Caco-2 (cell line): ENCODE results near the gene NPB. TPM values are rescaled to one million over a fixed set of nuclear protein-coding genes. Genes with fewer than 3 reads are reported as not detected.

Source experiments
- BruUV-seq: library from RNA; stranded (reverse); fragments of 400-500 nt; replicated peaks from 2 replicates; lab custom pipeline; 2021; lab: Mats Ljungman, UMichigan
- CTCF ChIA-PET: fragments of 300-600 bp; sonication (Branson Sonifier 250); formaldehyde crosslinking; loops from one replicate; lab custom pipeline; 2022; ENCODE audit warnings: antibody characterized with exemption; lab: Charles Lee
- POLR2A ChIA-PET: fragments of 300-600 bp; sonication (Branson Sonifier 250); formaldehyde crosslinking; loops from one replicate; lab custom pipeline; 2022; ENCODE audit warnings: antibody characterized with exemption; lab: Charles Lee
- DNase-seq, 2 experiments: peaks; one replicate each; pipeline versions ENCODE4 v3.0.0 to v3.0.0-alpha.2; 2020 to 2022
- H3K27me3 ChIP-seq: replicated peaks from 2 replicates; pipeline ENCODE4 v1.6.0; 2011; ENCODE audit warnings: low read length; ENCODE audit not compliant: control insufficient read depth, insufficient read depth
- H3K36me3 ChIP-seq: 2 replicates; pipeline ENCODE4 v1.5.1; 2011; ENCODE audit warnings: low read length; ENCODE audit not compliant: control insufficient read depth, insufficient read depth
- H3K4me1 ChIP-seq: fragments of 250-450 bp; sonication (Bioruptor Pico); 2 replicates; pipeline ENCODE4 v1.5.1; 2020; ENCODE audit warnings: mild to moderate bottlenecking
- H3K4me3 ChIP-seq: 2 replicates; pipeline ENCODE4 v1.5.1; 2011; ENCODE audit warnings: low read depth, mild to moderate bottlenecking, control low read depth, low read length
- H3K9me3 ChIP-seq: fragments of 250-450 bp; sonication (Bioruptor Pico); 2 replicates; pipeline ENCODE4 v1.5.1; 2020; ENCODE audit warnings: mild to moderate bottlenecking, moderate library complexity
- H3K27ac Mint-ChIP-seq: one replicate; pipeline ENCODE4 v1.8.0; 2022; ENCODE audit warnings: mixed read lengths; ENCODE audit not compliant: unreplicated experiment
- H3K27me3 Mint-ChIP-seq: one replicate; pipeline ENCODE4 v1.8.0; 2022; ENCODE audit warnings: mixed read lengths; ENCODE audit not compliant: insufficient read depth, unreplicated experiment
- H3K36me3 Mint-ChIP-seq: one replicate; pipeline ENCODE4 v1.8.0; 2022; ENCODE audit warnings: mild to moderate bottlenecking, mixed read lengths; ENCODE audit not compliant: insufficient read depth, unreplicated experiment
- H3K4me1 Mint-ChIP-seq: one replicate; pipeline ENCODE4 v1.8.0; 2022; ENCODE audit warnings: low read depth, mixed read lengths; ENCODE audit not compliant: unreplicated experiment
- H3K4me3 Mint-ChIP-seq: one replicate; pipeline ENCODE4 v1.8.0; 2022; ENCODE audit warnings: mild to moderate bottlenecking, moderate library complexity, mixed read lengths; ENCODE audit not compliant: unreplicated experiment
- H3K9me3 Mint-ChIP-seq: one replicate; pipeline ENCODE4 v1.8.0; 2022; ENCODE audit warnings: mixed read lengths; ENCODE audit not compliant: unreplicated experiment
- CTCF ChIP-seq, 2 experiments: fragments of 200-600 bp in 1 of 2; IDR thresholded peaks; 1 replicate in 1 of 2; 2 replicates in 1 of 2; pipeline versions ENCODE4 v1.5.1 to v1.8.0; 2011 to 2022; ENCODE audit warnings: antibody characterized with exemption in 1 of 2, control low read depth in 1 of 2, inconsistent platforms in 1 of 2, low read depth in 1 of 2, low read length in 1 of 2, mild to moderate bottlenecking in 1 of 2, moderate library complexity in 1 of 2; ENCODE audit not compliant: insufficient read depth in 1 of 2, severe bottlenecking in 1 of 2, unreplicated experiment in 1 of 2
- intact Hi-C: fragments of 100-400 bp; cut with micrococcal nuclease; formaldehyde crosslinking; loops from one replicate; pipeline ENCODE4 v1.10.0; 2022; ENCODE audit not compliant: unreplicated experiment
- total RNA-seq: library from RNA; stranded (reverse); gene quantifications from 2 replicates; pipeline ENCODE4 v1.2.3, GENCODE V29; 2022

Gene NPB
- total RNA-seq, 1 experiment from 2014 or later, result 0.68 TPM

GRCh38 chr17:81890447-81891302 is 11.4 kb upstream of the NPB start:
- Mint-ChIP-seq H3K4me1 (no peaks in the 10 kb centered on the region), H3K4me3 (peak overlapping the region; percentile 91), H3K9me3 (no peaks in the 10 kb centered on the region), H3K27me3 (no peaks in the 10 kb centered on the region), H3K27ac (peak overlapping the region; percentile 99), H3K36me3 (peaks cover 92% of the 10 kb centered on the region)
- CTCF ChIA-PET, result interaction anchor here (0.6 to 1.4 kb wide), 2 partner anchors 147 to 494 kb away, joined by 4 to 7 read pairs; partner anchors contain the start of gene DCXR
- BruUV-seq, result no TSS peak
- Histone ChIP-seq H3K4me1 (peaks cover 11% of the 10 kb centered on the region), H3K4me3 (peak overlapping the region; percentile 81), H3K36me3 (peaks cover 13% of the 10 kb centered on the region), H3K27me3 (no peaks in the 10 kb centered on the region), H3K9me3 (no peaks in the 10 kb centered on the region)
- DNase-seq, result no peak
- intact Hi-C loops, result loop anchor here (1.0 kb wide), 1 partner anchor 20 kb away; no protein-coding TSS in a partner anchor
- TF ChIP-seq CTCF (IDR thresholded peaks at IDR 0.05; ENCODE audit: insufficient read depth in 1 of 2, low read depth in 1 of 2, low read length in 1 of 2, severe bottlenecking in 1 of 2, unreplicated experiment in 1 of 2), result no peak
- POLR2A ChIA-PET, result interaction anchor here (0.9 to 1.1 kb wide), 2 partner anchors 13 to 30 kb away, joined by 3 to 4 read pairs; no protein-coding TSS in a partner anchor

- H3K4me3 Mint-ChIP-seq, result peak overlapping the region; percentile 91
- no peaks in the 10 kb centered on the region for H3K27me3 Mint-ChIP-seq
- peak overlapping the region; percentile 99 for H3K27ac Mint-ChIP-seq
- no peaks in the 10 kb centered on the region for H3K9me3 Mint-ChIP-seq
- Histone ChIP-seq H3K36me3 (peaks cover 13% of the 10 kb centered on the region), H3K4me1 (peaks cover 11% of the 10 kb centered on the region), H3K27me3 (no peaks in the 10 kb centered on the region), H3K9me3 (no peaks in the 10 kb centered on the region), H3K4me3 (peak overlapping the region; percentile 81)
- BruUV-seq, result no TSS peak
- CTCF ChIA-PET, result interaction anchor here (1.4 kb wide), 1 partner anchor 146 kb away, joined by 4 read pairs; the partner anchor contains the start of gene DCXR
- H3K36me3 Mint-ChIP-seq, result peaks cover 92% of the 10 kb centered on the region
- DNase-seq, result no peak
- H3K4me1 Mint-ChIP-seq, result no peaks in the 10 kb centered on the region
- POLR2A ChIA-PET, result interaction anchor here (0.5 to 1.1 kb wide), 3 partner anchors 9 to 30 kb away, joined by 3 to 7 read pairs (median 4); no protein-coding TSS in a partner anchor
- intact Hi-C loops, result loop anchor here (1.0 kb wide), 1 partner anchor 19 kb away; no protein-coding TSS in a partner anchor
- no peak for TF ChIP-seq CTCF (IDR thresholded peaks at IDR 0.05; ENCODE audit: insufficient read depth in 1 of 2, low read depth in 1 of 2, low read length in 1 of 2, severe bottlenecking in 1 of 2, unreplicated experiment in 1 of 2)
Measured at GRCh38 chr17:81891303-81891552, 10.8 kb upstream of the NPB start.

GRCh38 chr17:81895400-81895799 is 6.6 kb upstream of the NPB start:
- no peaks in the 10 kb centered on the region for H3K9me3 Mint-ChIP-seq
- no TSS peak for BruUV-seq
- Histone ChIP-seq H3K9me3 (no peaks in the 10 kb centered on the region), H3K4me1 (peaks cover 6% of the 10 kb centered on the region; the same call in 1 of the 2 replicates), H3K4me3 (no peak overlapping the region), H3K27me3 (no peaks in the 10 kb centered on the region), H3K36me3 (peaks cover 5% of the 10 kb centered on the region)
- no peaks in the 10 kb centered on the region for H3K27me3 Mint-ChIP-seq
- no peak for DNase-seq
- no peak overlapping the region for H3K27ac Mint-ChIP-seq
- H3K4me1 Mint-ChIP-seq, result no peaks in the 10 kb centered on the region
- no peak for TF ChIP-seq CTCF (IDR thresholded peaks at IDR 0.05; ENCODE audit: insufficient read depth in 1 of 2, low read depth in 1 of 2, low read length in 1 of 2, severe bottlenecking in 1 of 2, unreplicated experiment in 1 of 2)
- ChIA-PET CTCF (no interaction called here), POLR2A (no interaction called here)
- intact Hi-C loops, result no loop called here
- no peak overlapping the region for H3K4me3 Mint-ChIP-seq
- H3K36me3 Mint-ChIP-seq, result peaks cover 89% of the 10 kb centered on the region
